Aorta (tissue), 5 donors: ENCODE data around the gene SLC6A19. TPM values are rescaled to one million over a fixed set of nuclear protein-coding genes. Genes with fewer than 3 reads are reported as not detected.

Experiments used
- ATAC-seq: fragments of 200-7000 bp; cut with Tn5 transposase; one replicate; pipeline ENCODE4 v1.9.1; 2022; ENCODE audit warnings: moderate library complexity; ENCODE audit not compliant: low FRiP score
- DNase-seq, 2 donors: peaks; one replicate each; pipeline ENCODE4 v3.0.0-alpha.2; 2020
- H3K27ac ChIP-seq, 2 donors: one replicate each; pipeline ENCODE4 v1.5.1; 2013; ENCODE audit warnings: low read length in 2 of 2, mild to moderate bottlenecking in 2 of 2, moderate library complexity in 2 of 2, control low read depth in 1 of 2, inconsistent platforms in 1 of 2, low read depth in 1 of 2
- H3K27me3 ChIP-seq, 2 donors: one replicate each; pipeline ENCODE4 v1.6.1; 2013; ENCODE audit warnings: control low read depth in 1 of 2, low read length in 1 of 2, mild to moderate bottlenecking in 1 of 2, moderate library complexity in 1 of 2; ENCODE audit not compliant: insufficient read depth in 2 of 2, control insufficient read depth in 1 of 2
- H3K36me3 ChIP-seq, 2 donors: one replicate each; pipeline ENCODE4 v1.6.1; 2013; ENCODE audit warnings: control low read depth in 1 of 2, low read length in 1 of 2, mild to moderate bottlenecking in 1 of 2; ENCODE audit not compliant: insufficient read depth in 2 of 2, control insufficient read depth in 1 of 2
- H3K4me1 ChIP-seq, 2 donors: one replicate each; pipeline ENCODE4 v1.6.1; 2013; ENCODE audit warnings: low read length in 2 of 2, control low read depth in 1 of 2, mild to moderate bottlenecking in 1 of 2, moderate library complexity in 1 of 2; ENCODE audit not compliant: insufficient read depth in 2 of 2, control insufficient read depth in 1 of 2
- H3K4me3 ChIP-seq, 2 donors: one replicate each; pipeline ENCODE4 v1.5.1; 2013; ENCODE audit warnings: low read length in 2 of 2, control low read depth in 1 of 2, mild to moderate bottlenecking in 1 of 2
- H3K9me3 ChIP-seq: one replicate; pipeline ENCODE4 v1.6.1; 2013; ENCODE audit warnings: mild to moderate bottlenecking, low read length; ENCODE audit not compliant: control insufficient read depth
- WGBS, 2 donors: extraction: QIAGEN DNeasy Blood & Tissue Kit; methylation state at CpG; one replicate each; pipeline ENCODE4 v1.1.7; 2013; 5-methylcytosine and 5-hydroxymethylcytosine counted together
- intact Hi-C, 2 donors: fragments of 100-400 bp; cut with DNase I; formaldehyde crosslinking; loops; one replicate each; pipeline versions ENCODE4 v1.14.2 to v1.15.0; 2022
- polyA plus RNA-seq, 2 donors: library from polyadenylated mRNA; stranded (reverse); fragments of 200-250 nt; gene quantifications; one replicate each; pipeline ENCODE4 v1.2.3, GENCODE V29; 2013
- total RNA-seq, 2 donors: library from RNA; stranded (reverse); fragmentation: NEBNext Ultra II Directional; extraction: Animal tissue kit (Norgen Biotek cat#: 25700); gene quantifications; one replicate each; pipeline ENCODE4 v1.2.1, GENCODE V29; 2021
- donor health status: healthy with polysubstance abuse.
- donor health status: Bipolar disorder and iron deficiency.
- donor health status: DM: no; HTN: no; CAD: no.
- donor health status: DM: no; HTN: no; CAD: no.
- donor health status: DM: yes; HTN: yes; CAD: no.

SLC6A19 gene
- total and polyA plus RNA-seq, 4 donors: 0.12 to 9.5 TPM; not detected in 2

DNA sequence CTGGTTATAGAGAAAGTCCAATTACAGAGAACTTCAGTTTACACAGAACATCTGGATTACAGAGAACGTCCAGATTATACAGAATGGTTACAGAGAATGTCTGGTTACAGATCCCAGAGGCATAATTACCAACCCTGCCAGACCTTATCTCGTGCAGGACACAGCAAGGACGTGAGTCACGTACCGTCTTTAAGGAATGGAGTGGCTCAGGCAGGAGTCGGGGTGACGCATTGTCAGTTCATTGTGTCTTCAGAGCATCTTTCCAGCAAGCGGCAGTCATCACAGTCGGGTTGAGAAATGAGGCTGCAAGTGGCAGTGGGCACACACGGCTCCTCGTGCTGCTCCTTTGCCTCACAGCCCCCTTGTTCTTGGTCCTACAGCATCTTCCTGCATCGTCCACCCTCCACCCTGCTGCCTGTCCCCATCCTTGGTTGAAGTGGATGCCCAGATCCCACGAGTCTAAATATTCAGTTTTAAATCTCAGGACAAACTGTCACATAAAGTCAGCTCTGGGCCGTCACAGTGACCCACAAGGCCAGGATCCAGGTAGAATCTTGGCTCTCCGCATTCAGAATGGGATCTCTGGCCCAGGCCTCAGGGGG lies 30.0 kb upstream of the SLC6A19 start:
- intact Hi-C loops: no loop called here
- H3K27ac ChIP-seq: no peak overlapping the region

DNA sequence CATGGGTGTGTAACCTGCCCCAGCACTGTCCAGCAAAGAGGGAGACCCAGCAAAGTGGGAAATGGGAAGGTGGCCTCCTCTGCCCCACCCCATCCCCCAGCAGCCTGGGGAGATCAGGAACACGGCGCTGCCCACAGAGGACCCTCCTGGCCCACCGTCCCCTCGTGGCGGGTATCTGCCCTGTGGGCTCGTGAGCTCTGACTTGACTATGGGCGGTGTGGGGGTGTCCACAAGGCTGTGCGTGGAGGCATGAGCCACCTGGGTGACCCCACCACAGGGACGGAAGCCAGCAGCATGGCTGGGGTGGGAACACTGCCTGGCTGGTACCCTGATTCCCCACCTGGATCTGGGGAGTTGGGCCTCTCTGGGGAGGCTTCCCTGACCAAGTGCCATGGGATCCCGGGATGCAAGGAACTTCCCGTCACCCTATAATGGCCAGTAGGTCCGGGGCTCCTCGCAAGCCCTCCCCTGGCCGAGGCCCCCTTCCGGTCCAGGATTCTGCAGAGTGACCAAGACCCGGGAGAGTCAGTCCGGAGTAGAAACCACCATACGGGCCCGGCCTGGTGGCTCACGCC lies 29.3 kb upstream of the SLC6A19 start:
- no peak overlapping the region for H3K27ac ChIP-seq
- H3K4me3 ChIP-seq: no peak overlapping the region
- H3K27me3 ChIP-seq: no peaks in the 10 kb centered on the region
- no peaks in the 10 kb centered on the region for H3K36me3 ChIP-seq
- 91 to 92% methylated on average over 19 to 20 of the region's 20 CpGs for WGBS, 2 donors
- H3K4me1 ChIP-seq: no peaks in the 10 kb centered on the region
- ATAC-seq: no peak
- peak; percentile 34 to 71 for DNase-seq
- no peaks in the 10 kb centered on the region for H3K9me3 ChIP-seq
- intact Hi-C loops: no loop called here

More for the DNA sequence above, 30.0 kb upstream of the SLC6A19 start:
- H3K4me1 ChIP-seq: no peaks in the 10 kb centered on the region
- DNase-seq: peak; percentile 21 to 33
- H3K9me3 ChIP-seq: no peaks in the 10 kb centered on the region
- no peak overlapping the region for H3K4me3 ChIP-seq
- H3K36me3 ChIP-seq: no peaks in the 10 kb centered on the region
- no peak for ATAC-seq
- no peaks in the 10 kb centered on the region for H3K27me3 ChIP-seq
- WGBS, 2 donors: 59% methylated on average over 15 of the region's 15 CpGs

DNA sequence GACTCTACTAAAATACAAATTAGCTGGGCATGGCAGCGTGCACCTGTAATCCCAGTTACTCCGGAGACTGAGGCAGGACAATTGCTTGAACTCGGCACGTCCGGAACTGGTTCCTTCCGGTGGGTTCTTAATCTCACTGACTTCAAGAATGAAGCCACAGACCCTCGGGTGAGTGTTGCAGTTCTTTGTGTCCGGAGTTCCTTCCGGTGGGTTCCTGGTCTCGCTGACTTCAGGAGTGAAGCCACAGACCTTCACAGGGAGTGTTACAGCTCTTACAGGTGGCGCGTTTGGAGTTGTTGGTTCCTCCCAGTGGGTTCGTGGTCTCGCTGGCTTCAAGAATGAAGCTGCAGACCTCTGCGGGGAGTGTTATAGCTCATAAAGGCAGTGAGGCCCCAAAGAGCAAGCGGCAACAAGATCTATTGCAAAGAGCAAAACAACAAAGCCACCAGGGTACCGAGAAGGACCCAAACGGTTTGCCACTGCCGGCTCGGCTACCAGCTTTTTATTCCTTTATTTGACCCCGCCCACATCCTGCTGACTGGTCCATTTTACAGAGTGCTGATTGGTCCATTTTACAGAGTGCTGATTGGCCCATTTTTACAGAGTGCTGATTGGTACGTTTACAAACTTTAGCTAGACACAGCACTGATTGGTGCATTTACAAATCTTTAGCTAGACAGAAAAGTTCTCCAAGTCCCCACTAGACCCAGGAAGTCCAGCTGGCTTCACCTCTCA lies 28.6 kb upstream of the SLC6A19 start:
- Histone ChIP-seq H3K9me3 (no peaks in the 10 kb centered on the region), H3K27ac (no peak overlapping the region), H3K36me3 (no peaks in the 10 kb centered on the region), H3K4me1 (no peaks in the 10 kb centered on the region), H3K27me3 (no peaks in the 10 kb centered on the region), H3K4me3 (no peak overlapping the region)
- DNase-seq: peak; percentile 15 to 29
- WGBS, 2 donors: 87 to 88% methylated on average over 22 of the region's 22 CpGs
- ATAC-seq: no peak
- intact Hi-C loops: no loop called here

DNA sequence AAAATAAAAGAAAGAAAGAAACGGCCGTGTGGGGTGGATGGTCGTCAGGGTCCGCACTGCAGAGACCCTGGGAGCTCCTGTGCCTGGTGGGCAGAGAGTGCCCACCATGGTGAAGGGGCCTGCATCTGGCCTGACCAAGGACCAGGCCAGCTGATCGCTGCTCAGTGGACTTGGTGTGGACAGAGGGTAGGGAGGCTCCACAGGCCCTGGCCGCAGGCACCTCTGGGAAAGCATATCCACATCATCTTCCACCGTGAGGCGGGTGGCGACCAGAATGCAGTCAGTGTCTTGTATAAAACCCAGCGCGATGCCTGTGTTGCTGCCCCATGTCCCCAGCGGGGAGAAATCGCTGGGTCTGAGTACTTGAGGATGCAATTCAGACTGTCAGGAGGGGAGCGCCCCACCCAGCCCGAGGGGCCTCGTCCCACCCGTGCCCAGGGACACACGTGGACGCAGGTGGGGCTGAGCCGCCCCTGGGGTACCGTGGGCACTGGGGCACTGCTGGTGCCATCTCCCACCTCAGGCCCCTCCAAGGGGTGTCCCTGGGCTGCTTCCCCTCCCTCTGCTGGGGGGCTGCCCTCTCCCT lies 27.8 kb upstream of the SLC6A19 start:
- H3K36me3 ChIP-seq: no peaks in the 10 kb centered on the region
- no peaks in the 10 kb centered on the region for H3K27me3 ChIP-seq
- no peak overlapping the region for H3K4me3 ChIP-seq
- WGBS, 2 donors: 90 to 92% methylated on average over 21 of the region's 21 CpGs
- DNase-seq (peak; percentile 33 to 48), ATAC-seq (no peak)
- H3K9me3 ChIP-seq: no peaks in the 10 kb centered on the region
- intact Hi-C loops: no loop called here
- H3K4me1 ChIP-seq: no peaks in the 10 kb centered on the region
- H3K27ac ChIP-seq: no peak overlapping the region

DNA sequence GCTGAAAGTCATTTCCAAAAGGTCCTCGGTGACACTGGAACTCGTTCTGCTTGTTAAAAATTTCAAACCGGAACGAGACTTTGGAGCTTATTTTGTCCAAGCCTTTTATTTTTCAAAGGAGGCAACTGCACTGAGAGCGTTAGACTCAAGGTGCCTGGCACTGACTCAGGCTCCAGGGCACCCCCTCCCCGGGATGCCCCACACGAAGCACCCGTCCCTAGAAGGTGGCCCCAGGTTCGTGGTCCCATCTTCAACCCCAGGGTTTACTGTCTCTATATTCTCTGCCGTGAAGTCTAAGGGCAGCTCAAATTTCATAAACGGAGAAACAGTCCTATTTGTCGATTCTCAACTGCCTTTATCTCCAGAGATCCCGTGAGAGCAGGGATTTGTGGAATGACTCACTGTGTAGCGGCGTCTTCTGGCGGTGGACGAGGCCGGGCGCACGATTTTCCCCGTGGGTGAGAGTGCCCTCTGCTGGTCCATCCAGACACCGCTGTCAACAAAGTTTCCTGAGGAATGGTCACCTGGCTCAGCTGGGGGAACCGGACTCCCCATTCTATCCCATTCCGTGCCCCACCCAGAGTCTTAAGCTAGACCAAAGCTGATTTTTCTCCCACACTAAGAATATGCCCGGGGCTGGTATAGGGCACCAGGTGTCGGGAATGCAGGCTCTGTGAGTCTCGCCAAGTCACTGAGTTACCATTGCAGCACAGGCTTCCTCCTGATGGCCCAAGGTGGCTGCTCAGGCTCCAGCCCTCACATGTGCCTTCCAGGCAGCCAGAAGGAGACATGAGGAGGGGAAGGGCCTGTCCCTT lies 27.1 kb upstream of the SLC6A19 start:
- no peak overlapping the region for H3K4me3 ChIP-seq
- ATAC-seq: peak; percentile 76
- WGBS, 2 donors: 38 to 40% methylated on average over 27 of the region's 27 CpGs
- no peaks in the 10 kb centered on the region for H3K27me3 ChIP-seq
- H3K4me1 ChIP-seq: no peaks in the 10 kb centered on the region
- no peaks in the 10 kb centered on the region for H3K36me3 ChIP-seq
- H3K9me3 ChIP-seq: no peaks in the 10 kb centered on the region
- intact Hi-C loops: no loop called here
- no peak overlapping the region for H3K27ac ChIP-seq
- peak; percentile 60 to 82 for DNase-seq

DNA sequence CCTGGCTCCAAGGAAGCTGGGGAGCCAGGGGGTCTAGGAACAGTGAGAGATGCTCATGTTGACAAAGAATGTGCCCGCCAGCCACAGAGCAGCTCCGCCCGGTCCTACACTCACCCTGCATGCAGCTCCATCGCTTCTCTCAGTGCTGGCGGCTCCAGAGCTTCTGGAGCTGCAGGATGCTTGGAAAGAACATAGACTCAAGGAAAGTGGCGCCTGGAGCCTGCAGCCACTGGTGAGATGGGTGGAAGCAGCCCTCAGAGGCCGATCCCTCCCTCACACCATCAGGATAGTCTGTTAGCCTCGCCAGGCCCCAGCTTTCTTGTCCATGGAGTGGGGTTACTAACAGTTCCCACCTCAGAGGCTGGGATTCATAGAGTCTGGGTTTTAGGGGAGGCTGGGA lies 26.4 kb upstream of the SLC6A19 start:
- H3K27ac ChIP-seq: no peak overlapping the region
- no peaks in the 10 kb centered on the region for H3K4me1 ChIP-seq
- no peak overlapping the region for H3K4me3 ChIP-seq
- H3K9me3 ChIP-seq: no peaks in the 10 kb centered on the region
- 87 to 90% methylated on average over 8 of the region's 8 CpGs for WGBS, 2 donors
- DNase-seq: peak; percentile 32 to 66
- no peaks in the 10 kb centered on the region for H3K36me3 ChIP-seq
- no peak for ATAC-seq
- no peaks in the 10 kb centered on the region for H3K27me3 ChIP-seq
- intact Hi-C loops: no loop called here

DNA sequence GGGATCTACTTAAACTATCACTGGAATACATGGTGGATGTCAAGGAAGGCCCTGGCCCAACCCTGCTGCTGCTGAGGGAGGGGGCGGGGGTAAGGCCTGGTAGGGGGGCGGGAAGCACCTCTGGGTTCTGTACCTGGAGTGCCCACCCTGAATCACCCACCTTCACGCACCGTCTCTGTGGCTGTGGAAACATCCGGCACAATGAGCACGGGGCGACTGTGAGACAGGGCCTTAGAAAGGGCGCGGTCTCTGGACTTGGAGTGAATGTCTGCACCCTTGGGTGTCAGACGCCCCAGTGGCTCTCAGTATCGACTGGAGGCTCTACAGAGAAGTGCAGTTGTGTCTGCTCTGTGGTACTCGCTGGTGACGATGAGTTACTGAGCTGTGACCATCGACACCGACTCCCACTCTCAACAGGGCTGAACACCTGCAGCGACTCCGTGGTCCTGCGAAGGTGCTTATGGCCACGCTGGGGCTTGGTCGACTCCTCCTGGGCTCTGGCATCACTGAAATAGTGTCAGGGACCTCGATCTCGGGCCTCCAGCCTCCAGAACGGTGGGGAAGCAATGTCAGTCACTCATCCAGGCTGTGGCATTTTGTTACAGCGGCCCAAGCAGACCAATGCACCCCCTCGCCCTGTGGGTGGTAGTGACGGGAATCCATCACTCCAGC lies 25.5 kb upstream of the SLC6A19 start:
- Histone ChIP-seq H3K4me3 (no peak overlapping the region), H3K4me1 (no peaks in the 10 kb centered on the region), H3K9me3 (no peaks in the 10 kb centered on the region), H3K36me3 (no peaks in the 10 kb centered on the region), H3K27ac (no peak overlapping the region), H3K27me3 (no peaks in the 10 kb centered on the region)
- intact Hi-C loops: no loop called here
- peak; percentile 16 for ATAC-seq
- peak in 1 of 2 donors; percentile 22 for DNase-seq
- WGBS, 2 donors: 88 to 90% methylated on average over 26 of the region's 26 CpGs
